SK-N-SH treated with all-trans-retinoic acid at 6 μM for 48 hours (cell line): ENCODE data around the gene PHETA1.

ENCODE experiments used
- ATAC-seq: fragments of 200-7000 bp; cut with Tn5 transposase; 3 replicates; pipeline ENCODE4 v1.9.1; 2020; ENCODE audit warnings: mild to moderate bottlenecking, moderate library complexity
- CSDC2 ChIP-seq: fragments of 250-450 bp; sonication (Bioruptor Pico); IDR thresholded peaks from 2 replicates; pipeline ENCODE4 v1.5.0; 2020; ENCODE audit warnings: mild to moderate bottlenecking, moderate library complexity
- ESRRG ChIP-seq: fragments of 250-450 bp; sonication (Bioruptor Pico); IDR thresholded peaks from 2 replicates; pipeline ENCODE4 v1.6.1; 2021; ENCODE audit warnings: mild to moderate bottlenecking
- GLIS3 ChIP-seq: fragments of 250-450 bp; sonication (Bioruptor Pico); IDR thresholded peaks from 2 replicates; pipeline ENCODE4 v1.5.0; 2020; ENCODE audit warnings: mild to moderate bottlenecking, moderate library complexity
- ISL1 ChIP-seq: fragments of 250-450 bp; sonication (Bioruptor Pico); IDR thresholded peaks from 2 replicates; pipeline ENCODE4 v2.1.2; 2022; ENCODE audit warnings: mild to moderate bottlenecking, moderate library complexity
- OSR1 ChIP-seq: fragments of 250-450 bp; sonication (Bioruptor Pico); IDR thresholded peaks from 2 replicates; pipeline ENCODE4 v1.8.0; 2022; ENCODE audit warnings: moderate library complexity, mild to moderate bottlenecking, inconsistent platforms
- PPARA ChIP-seq: fragments of 250-450 bp; sonication (Bioruptor Pico); IDR thresholded peaks from 2 replicates; pipeline ENCODE4 v1.5.0; 2020; ENCODE audit warnings: mild to moderate bottlenecking, borderline replicate concordance
- RARB ChIP-seq: fragments of 250-450 bp; sonication (Bioruptor Pico); IDR thresholded peaks from 2 replicates; pipeline ENCODE4 v1.8.0; 2021; ENCODE audit warnings: mild to moderate bottlenecking, moderate library complexity
- SNAI2 ChIP-seq: fragments of 250-450 bp; sonication (Bioruptor Pico); IDR thresholded peaks from 2 replicates; pipeline ENCODE4 v1.5.0; 2020; ENCODE audit warnings: mild to moderate bottlenecking, moderate library complexity
- TCF4 ChIP-seq: fragments of 250-450 bp; sonication (Bioruptor Pico); IDR thresholded peaks from 2 replicates; pipeline ENCODE4 v1.8.0; 2021; ENCODE audit warnings: mild to moderate bottlenecking, moderate library complexity, borderline replicate concordance
- ZC3H10 ChIP-seq: fragments of 250-450 bp; sonication (Bioruptor Pico); IDR thresholded peaks from 2 replicates; pipeline ENCODE4 v1.5.1; 2021; ENCODE audit warnings: mild to moderate bottlenecking, moderate library complexity
- ZFP3 ChIP-seq: fragments of 250-450 bp; sonication (Bioruptor Pico); IDR thresholded peaks from 2 replicates; pipeline ENCODE4 v1.5.0; 2020; ENCODE audit warnings: mild to moderate bottlenecking, moderate library complexity
- ZFP30 ChIP-seq: fragments of 450-650 bp; formaldehyde crosslinking; IDR thresholded peaks from 2 replicates; pipeline ENCODE4 v1.5.0; 2022; ENCODE audit warnings: mild to moderate bottlenecking, moderate library complexity
- ZNF565 ChIP-seq: fragments of 450-650 bp; formaldehyde crosslinking; conservative IDR thresholded peaks from 2 replicates; pipeline ENCODE4 v1.5.0; 2020; ENCODE audit warnings: low read depth, mild to moderate bottlenecking, moderate library complexity
- ZNF70 ChIP-seq: fragments of 450-650 bp; formaldehyde crosslinking; IDR thresholded peaks from 2 replicates; pipeline ENCODE4 v1.5.0; 2020; ENCODE audit warnings: mild to moderate bottlenecking, moderate library complexity
- ZNF8 ChIP-seq: fragments of 450-650 bp; formaldehyde crosslinking; IDR thresholded peaks from 2 replicates; pipeline ENCODE4 v1.5.0; 2020; ENCODE audit warnings: mild to moderate bottlenecking, moderate library complexity
- TF ChIP-seq, protein P1 (sequence below): fragments of 250-450 bp; sonication (Bioruptor Pico); IDR thresholded peaks from 2 replicates; pipeline ENCODE4 v1.5.1; 2020; ENCODE audit warnings: low read depth, mild to moderate bottlenecking, moderate library complexity
- TF ChIP-seq, protein P2 (sequence below): fragments of 250-450 bp; sonication (Bioruptor Pico); IDR thresholded peaks from 2 replicates; pipeline ENCODE4 v1.8.0; 2021; ENCODE audit warnings: low read depth, mild to moderate bottlenecking, moderate library complexity, borderline replicate concordance

The PHETA1 gene

DNA sequence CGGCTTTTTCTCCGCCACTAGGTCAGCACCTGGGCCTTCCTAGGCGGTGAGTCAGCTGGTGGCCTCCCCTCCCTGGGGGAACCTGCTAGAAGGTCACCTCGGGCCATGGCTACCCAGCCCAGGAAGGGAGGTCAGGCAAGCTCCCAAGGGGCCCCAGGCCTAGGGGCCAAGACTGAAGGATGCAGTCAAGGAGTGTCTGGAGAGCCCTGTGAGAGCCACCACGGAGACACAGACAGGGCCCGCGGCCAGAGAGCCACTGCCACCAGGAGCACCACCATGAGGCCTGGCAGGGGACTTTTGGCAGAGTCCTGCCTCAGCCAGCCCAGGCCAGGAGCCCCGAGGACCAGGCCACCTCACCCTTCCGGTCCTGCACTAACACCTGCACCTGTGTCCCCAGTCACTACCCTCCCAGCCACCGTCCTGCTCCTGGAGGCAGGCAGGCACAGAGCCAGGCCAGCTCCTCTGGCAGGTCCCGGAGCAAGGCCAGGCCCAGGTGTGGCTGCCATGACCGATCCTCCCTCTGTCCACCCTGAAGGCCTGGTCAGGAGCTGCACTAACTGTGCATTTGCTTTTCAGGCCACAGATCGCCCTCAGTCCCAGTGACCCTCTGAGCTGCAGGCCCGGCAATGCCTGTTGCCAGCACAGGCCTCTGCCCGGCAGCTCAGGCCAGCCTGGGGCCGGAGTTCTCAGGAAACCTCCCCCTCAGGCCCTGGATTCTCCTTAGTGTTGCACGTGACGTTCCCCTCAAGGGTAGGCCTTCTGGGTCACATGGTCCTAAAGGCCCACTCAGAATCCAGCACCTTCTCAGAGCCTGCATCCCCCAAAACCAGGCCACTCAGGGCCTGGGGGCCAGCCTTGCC, 6.9 kb downstream of the PHETA1 start:
- no peak for ATAC-seq
- TF ChIP-seq OSR1 (CRISPR knock-in tag) (no peak), ZNF8 (CRISPR knock-in tag) (no peak), ZC3H10 (CRISPR knock-in tag) (no peak), TCF4 (no peak), PPARA (CRISPR knock-in tag) (no peak), RARB (CRISPR knock-in tag) (no peak)
- TF ChIP-seq, protein P1, sequence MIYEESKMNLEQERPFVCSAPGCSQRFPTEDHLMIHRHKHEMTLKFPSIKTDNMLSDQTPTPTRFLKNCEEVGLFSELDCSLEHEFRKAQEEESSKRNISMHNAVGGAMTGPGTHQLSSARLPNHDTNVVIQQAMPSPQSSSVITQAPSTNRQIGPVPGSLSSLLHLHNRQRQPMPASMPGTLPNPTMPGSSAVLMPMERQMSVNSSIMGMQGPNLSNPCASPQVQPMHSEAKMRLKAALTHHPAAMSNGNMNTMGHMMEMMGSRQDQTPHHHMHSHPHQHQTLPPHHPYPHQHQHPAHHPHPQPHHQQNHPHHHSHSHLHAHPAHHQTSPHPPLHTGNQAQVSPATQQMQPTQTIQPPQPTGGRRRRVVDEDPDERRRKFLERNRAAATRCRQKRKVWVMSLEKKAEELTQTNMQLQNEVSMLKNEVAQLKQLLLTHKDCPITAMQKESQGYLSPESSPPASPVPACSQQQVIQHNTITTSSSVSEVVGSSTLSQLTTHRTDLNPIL (CRISPR knock-in tag) = no peak

DNA sequence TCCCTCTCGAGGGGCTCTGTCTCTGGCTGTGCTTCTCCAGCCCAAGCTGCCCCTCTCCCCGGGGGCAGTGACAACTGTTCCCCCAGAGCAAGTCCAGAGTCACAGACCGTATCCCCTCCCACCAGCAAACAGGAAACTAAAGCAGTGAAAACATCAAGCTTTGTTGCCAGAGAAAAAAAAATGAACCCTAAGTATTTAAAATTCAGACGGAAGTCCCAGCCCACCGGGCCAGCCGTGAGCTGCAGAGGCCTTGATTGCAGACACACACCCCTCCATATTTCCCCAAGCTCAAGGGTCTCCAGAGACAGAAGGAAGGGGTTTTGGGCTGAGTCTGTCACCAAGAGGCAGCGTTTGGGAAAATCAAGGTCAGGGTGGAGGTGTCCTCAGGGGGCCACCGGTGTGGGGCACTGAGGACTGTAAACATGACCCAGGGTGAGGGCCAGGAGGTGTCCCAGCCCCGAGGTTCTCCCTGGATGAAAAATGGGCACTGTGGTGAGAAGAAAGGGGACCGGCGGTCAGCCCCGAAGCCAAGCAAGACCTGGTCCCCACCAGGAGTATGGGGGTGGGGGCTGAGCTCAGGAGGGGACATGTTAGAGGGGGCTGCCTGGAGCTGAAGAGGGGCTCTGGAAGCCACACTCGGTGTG, 7.7 kb downstream of the PHETA1 start:
- no peak for ATAC-seq

DNA sequence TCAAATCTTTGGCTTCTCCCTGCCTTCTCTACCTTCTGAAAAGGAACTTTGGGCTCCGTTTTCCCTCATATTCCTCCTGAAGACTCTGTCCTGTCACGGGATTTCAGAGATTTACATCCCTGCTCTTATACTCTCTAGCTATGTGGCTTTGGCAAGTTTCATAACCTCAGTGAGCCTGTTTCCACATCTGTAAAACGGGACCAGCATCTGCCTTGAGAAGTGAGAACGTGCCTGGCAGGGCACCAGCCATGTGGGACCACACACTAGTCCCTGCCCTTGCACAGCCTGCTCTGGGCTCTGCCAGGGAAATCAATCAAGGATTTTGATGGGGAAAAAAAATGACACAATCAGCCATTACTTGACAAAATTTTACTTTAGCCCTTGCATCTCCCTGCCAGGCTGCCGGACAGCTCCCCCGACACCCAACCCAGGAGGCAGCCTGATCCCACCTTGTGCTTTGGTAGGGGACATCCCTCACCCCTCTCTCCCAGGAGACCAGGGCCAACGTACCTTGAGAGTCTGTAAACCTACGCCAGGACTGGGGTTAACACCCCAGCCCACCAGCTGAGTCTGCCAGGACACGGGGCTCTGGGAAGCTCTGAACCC, 8.5 kb downstream of the PHETA1 start:
- no peak for ATAC-seq

More for the DNA sequence above, 7.7 kb downstream of the PHETA1 start:
- TF ChIP-seq GLIS3 (CRISPR knock-in tag) (no peak), RARB (CRISPR knock-in tag) (no peak)

DNA sequence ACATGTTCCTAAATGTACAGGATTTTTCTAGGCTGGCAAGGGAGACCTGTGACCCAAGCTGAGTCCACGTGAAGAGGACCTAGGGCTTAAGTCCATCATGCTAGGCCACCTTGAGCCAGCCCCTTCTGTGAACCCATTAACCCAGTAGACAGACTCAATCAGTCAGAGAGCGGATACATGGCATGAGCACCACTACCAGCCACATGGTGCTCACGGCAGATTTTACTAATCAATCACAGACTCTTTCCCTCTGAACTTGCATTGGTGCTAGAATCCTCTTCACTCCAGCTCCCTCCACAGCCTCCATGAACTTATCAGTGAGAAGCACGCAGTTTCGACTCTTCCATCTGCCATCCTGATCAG, 9.0 kb downstream of the PHETA1 start:
- TF ChIP-seq ZFP30 (CRISPR knock-in tag) (no peak), GLIS3 (CRISPR knock-in tag) (no peak)
- ATAC-seq = no peak; the same call in 2 of the 3 replicates

More for the DNA sequence above, 8.5 kb downstream of the PHETA1 start:
- no peak for TF ChIP-seq ESRRG (CRISPR knock-in tag)
- TF ChIP-seq, protein P1 (CRISPR knock-in tag) = no peak
- no peak for TF ChIP-seq ZNF565
- TF ChIP-seq OSR1 (CRISPR knock-in tag) = no peak
- TF ChIP-seq, protein P2, sequence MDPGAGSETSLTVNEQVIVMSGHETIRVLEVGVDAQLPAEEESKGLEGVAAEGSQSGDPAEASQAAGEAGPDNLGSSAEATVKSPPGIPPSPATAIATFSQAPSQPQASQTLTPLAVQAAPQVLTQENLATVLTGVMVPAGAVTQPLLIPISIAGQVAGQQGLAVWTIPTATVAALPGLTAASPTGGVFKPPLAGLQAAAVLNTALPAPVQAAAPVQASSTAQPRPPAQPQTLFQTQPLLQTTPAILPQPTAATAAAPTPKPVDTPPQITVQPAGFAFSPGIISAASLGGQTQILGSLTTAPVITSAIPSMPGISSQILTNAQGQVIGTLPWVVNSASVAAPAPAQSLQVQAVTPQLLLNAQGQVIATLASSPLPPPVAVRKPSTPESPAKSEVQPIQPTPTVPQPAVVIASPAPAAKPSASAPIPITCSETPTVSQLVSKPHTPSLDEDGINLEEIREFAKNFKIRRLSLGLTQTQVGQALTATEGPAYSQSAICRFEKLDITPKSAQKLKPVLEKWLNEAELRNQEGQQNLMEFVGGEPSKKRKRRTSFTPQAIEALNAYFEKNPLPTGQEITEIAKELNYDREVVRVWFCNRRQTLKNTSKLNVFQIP (CRISPR knock-in tag) = no peak
- no peak for TF ChIP-seq GLIS3 (CRISPR knock-in tag)
- TF ChIP-seq, all 23 proteins: peak for 0

DNA sequence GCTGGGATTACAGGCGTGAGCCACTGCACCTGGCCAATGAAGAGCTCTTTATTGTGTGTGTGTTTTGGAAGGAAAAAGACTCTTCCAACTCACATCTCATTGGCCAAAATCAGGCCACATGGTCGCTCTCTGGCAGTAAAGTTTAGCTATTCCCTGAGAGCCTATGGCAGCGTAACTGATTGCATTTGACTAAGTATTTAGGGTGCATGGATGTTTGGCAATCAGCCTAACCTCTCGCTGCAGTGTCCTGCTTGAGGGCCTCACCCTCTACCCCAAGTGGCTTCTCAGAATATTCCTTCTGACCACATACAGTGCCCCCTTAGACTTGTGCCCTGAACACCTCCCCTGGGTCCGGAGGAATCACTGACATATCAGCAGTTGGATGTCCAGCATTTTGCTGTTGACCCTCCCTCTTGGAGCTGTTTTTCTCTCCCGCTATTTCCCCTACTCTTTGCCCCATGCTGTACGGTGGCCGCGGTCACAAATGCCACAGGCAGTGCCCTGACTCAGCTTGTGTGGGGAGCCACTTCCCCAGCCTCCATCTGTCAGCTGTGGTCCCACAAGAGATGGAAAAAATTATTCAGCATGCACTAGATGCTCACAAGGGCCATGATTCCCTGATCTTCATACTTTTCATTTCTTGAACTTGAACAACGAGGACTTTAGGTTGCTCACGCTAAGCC, 9.5 kb downstream of the PHETA1 start:
- TF ChIP-seq OSR1 (CRISPR knock-in tag) = no peak
- TF ChIP-seq CSDC2 = no peak
- TF ChIP-seq ZFP3 (CRISPR knock-in tag) = no peak
- no peak for TF ChIP-seq SNAI2 (CRISPR knock-in tag)
- no peak; the same call in 2 of the 3 replicates for ATAC-seq

DNA sequence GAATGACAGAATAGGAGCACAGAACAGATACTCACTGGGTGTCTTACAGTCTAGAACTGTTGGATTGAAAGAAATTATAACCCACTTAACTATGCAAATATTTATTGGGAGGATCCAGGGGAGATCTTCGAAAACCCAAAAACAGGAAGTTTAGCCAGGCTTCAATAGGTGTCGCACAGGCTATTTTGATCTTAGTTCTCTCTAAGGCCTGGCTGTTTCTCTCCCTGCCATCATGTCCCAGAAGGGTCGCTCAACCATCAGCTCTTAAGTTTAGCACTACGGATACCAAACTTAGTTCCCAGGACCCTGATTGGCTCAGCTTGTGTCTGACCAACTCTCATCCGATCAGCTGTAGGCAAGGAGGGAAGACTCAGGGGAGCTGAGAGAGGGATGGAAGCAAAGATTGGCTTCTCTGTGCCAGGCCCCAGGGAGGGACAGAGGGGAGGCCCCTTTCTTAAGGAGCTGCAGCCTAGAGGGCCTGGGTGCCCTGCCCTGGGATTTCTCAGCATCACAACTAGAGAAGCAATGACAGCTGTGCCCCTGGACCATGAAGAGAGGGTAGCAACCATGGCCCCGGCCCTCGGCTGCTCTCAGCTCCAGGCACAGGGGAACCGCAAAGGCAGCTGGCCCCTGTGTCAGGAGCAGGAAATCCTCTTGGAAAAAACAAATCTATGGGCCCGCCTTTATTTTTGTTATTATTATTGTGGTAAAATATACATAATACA, 13.5 kb downstream of the PHETA1 start:
- TF ChIP-seq ZNF70 (CRISPR knock-in tag) (no peak), ZNF565 (no peak), CSDC2 (no peak), ISL1 (CRISPR knock-in tag) (no peak), ZNF8 (CRISPR knock-in tag) (no peak), ZC3H10 (CRISPR knock-in tag) (no peak), SNAI2 (CRISPR knock-in tag) (no peak), OSR1 (CRISPR knock-in tag) (no peak), ZFP30 (CRISPR knock-in tag) (no peak)
- ATAC-seq = no peak
